GM21526 (cell line): Measurements from ENCODE around the gene PLAAT1.

Source experiments
- ATAC-seq: cut with Tn5 transposase; IDR thresholded peaks from one replicate; pipeline ENCODE4 v1.9.1; 2021; ENCODE audit warnings: moderate library complexity; ENCODE audit not compliant: unreplicated experiment, low FRiP score

The PLAAT1 gene

DNA sequence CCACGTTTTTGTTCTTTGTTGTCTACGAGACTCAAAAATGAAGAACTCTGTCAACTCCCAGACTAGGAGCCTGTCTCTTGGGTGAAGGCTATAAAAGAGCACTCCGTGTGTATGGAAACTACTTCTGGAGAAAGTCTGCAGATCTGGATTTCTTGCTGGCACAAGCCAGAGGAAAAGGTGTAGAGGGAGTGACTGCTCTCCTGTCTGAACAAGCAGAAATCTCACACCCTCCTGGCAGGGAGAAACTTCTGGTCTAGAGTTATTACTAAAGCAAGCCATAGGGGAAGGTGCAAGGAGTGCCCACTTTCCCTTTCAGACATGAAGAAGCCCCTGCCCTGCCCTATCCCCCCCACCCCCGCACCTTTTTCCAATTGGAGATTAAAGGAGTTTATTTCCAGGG, 9.5 kb downstream of the PLAAT1 start:
- ATAC-seq = no peak

DNA sequence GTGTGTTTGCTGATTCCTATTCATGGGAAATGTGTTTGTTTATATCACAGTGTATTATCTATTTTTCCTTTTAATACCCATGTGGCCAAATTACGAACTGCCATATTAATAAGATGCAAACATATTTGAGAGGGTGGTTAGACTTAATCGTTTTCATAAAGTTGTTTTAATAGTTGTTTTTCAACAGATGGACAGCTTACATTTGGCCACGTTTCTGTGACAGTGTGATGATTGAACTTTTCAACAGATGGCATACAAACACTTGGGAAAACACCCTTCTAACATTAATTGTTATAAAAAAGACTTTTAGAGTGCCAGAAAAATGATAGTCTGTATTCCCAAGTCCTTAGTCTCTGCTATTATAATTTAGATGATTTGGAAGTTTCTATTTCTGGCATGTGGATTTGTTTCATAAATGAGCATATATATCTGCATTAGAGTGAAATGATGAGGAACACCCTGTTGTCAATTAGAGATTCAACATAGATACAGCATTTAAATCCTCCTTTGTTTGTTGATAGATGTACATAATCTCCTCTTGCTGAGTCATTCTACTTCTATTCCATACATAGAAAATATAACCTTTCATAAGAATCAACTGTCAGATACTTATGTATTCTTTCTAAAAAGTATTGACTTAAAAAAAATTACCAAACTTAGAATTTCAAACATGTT, 13.1 kb downstream of the PLAAT1 start:
- ATAC-seq = no peak

DNA sequence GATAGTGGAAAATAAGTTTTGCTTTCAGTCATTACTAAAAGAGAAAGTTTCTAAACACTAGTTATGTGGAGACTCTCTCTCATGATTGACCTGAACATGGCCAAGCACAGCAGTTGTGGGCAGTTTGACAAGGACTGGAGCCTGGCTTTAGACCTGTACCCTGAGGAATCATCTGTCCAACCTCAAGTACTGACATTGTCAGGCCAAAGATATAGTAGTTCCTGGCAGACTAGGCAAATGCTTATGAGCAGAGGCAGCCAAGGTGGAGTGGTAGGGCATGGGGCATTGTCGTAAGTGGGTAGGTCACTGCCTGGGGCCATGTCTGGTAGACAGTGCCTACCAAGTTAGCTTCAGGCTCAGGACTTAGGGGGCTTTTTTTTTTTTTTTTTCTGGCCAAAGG, 20.9 kb downstream of the PLAAT1 start:
- ATAC-seq = no peak

DNA sequence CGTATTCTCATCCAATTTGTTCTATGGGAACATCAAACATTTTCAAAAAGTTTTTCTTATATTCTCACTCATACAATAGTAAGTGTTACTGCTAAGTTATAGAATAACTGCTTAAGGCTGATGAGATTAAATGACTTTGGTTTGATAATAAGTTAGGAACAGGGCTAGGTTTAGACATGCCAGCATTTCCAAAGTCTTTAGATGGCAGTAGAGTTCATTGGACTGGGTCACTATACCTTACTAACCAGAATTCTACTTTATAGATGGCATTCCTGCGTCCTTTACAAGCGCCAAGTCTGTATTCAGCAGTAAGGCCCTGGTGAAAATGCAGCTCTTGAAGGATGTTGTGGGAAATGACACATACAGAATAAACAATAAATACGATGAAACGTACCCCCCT, 21.7 kb downstream of the PLAAT1 start:
- no peak for ATAC-seq

DNA sequence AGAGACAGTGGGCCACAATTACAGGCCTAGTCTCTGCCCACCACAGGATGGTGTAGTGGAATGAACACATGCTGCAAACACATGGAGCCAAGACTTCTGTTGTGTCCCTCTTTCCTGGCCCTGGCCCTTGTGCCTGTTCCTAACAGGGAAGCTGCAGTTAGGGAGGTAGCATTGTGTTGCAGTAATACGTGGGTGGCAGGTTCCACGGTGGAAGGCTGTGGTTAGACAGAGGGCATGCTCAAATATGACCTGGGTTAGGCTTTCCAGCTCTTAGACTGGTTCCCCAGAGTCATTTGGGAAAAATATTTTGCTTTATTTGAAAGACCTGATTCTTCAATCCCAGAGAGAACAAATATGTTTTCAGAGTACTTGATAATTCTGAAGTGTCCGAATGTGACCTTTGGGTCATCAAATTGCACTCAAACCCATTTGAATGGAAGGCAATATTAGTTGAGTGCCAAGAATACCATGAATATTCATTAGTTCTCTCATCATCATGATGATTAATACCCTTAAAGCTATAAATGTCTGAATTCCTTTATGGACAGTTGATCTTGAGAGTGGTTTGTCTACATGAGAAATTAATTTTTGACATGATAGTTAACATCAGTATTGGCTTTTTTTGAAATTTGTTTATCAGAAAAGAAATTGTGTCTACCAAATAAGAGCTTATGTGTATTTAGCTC, 28.5 kb downstream of the PLAAT1 start:
- no peak for ATAC-seq

DNA sequence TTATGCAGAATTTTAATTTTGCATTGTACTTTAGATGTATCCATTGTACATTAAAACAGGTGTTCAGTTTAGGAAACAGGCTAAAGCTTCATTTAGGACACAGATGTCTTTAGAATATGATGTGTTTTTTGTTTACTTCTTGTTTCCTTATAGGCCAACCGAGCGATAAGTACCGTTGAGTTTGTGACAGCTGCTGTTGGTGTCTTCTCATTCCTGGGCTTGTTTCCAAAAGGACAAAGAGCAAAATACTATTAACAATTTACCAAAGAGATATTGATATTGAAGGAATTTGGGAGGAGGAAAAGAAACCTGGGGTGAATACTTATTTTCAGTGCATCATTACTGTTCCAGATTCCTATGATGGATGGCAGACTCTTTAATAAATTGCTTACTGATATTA, 29.4 kb downstream of the PLAAT1 start:
- no peak for ATAC-seq

DNA sequence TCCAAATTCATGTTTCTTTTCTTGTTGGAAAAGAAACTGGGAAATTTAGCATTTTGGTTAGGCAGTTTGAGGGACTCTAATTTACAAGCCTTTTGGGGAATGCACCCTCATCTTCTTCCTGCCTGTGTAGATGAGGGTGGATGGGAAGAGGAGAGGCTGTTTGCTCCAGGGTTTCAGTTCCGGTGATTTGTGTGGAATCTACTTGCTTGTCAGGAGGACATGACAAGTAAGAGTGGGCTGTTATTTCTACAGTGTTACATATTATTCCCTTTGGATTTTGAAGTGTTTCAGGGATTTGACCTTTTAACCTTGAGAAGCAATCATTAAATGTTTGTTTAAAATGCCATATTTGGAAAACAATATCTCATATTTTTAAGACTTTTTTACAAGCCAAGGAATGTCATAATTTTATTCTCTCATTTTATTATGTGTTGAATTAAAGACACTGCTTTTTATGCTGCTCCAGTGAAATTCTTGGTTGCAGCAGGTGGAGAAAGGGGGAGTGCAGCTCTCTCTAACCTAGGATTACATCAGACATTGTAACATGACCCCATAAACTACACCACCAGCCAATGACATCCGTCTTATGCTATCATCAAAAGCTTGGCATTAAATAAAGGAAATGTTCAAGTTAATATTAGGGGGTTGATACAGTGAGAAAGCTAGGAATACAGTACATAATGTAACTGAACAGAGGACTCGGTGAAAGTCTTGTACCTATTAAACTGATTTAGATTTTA, 30.2 kb downstream of the PLAAT1 start:
- ATAC-seq = no peak

DNA sequence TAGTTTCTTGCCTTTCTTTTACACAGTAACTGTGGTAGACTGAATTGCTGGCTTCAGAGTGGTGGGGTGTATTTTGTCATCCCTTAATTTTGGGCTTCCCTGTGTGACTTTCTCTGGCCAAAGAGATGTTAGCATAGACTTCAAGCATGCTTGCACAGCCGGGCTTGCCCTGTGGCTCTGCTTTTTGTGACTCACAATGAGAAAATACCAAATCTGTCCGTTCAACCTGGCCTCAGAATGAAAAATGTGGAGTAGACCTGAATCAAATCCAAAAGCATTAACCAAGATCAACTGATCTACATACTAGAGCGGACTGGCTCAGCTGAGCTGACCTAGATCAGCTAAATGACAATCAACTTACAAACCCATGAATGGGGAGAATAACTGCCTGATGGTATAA, 51.4 kb downstream of the PLAAT1 start:
- ATAC-seq = no peak

DNA sequence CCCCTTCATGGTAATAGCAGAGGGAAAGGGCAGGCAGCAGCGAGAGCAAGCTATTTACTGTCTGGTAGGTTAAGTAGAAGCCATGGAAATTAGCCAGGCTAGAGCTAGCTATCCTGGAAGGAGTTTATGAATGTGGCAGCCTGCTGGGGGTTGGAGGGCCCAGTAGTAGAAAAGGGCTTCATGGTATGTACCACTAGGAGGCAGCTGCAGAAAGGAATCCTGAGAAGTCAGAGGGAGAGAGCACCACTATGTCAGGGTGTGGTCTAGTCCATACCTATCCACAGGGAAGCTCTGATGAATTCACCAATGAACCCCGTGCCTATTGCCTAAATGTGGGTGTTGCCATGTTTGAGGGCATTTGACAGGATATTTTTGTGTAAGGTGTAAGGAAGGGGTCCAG, 55.0 kb downstream of the PLAAT1 start:
- ATAC-seq = no peak

DNA sequence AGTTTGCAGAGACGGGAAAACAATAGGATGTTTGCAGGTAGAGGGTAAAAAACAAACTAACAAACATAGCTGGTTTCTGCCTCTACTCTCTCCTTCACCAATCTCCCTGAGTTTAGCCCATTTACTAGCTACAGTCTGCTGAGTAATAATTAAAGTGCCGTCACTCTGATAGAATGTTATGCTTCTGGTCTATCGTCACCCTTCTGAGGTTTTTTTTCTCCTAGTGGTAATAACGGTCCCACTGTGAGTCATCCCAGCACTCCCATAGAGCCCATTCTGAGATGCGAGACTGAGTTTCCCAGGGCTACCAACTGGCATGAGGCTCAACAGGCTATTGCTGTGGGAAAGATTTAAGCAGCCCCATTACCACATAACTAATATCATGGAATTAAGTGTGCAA, 56.4 kb downstream of the PLAAT1 start:
- ATAC-seq = peak; percentile 56

DNA sequence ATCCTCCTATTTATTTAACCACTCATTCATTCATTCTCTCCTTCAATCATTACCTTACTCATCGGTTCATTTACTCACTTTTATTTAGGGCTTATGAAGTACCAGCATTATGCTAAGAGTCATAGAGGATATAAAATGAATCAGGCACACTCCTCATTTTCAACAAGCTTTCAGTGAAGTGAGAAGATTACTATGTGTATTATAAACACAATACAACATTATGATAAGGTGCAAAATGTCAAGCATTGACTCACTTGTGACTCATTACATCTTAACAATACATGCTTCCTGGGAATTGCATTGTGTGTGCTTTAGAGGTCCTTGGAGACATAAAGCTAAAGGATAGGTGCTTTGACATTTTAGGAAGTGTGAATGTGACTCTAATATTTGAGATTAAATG, 60.4 kb downstream of the PLAAT1 start:
- no peak for ATAC-seq

DNA sequence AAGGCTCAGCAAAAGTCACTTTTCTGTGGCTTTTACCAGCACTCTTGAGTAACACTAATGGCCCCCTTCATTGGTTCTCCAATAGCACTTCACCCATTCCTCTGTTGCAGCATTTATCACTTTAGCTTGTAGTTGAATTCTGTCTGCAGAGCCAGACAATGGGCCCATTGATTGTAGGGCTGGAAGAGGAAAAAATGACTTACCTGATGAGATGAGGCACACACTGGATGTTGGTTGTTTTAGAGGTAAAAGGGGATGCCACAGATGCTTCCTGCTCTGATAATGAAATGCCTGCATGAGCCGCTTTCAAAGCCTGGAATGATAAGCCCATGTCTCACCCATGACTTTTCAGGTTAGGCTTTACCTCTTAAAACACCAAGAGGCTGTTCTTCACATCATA, 64.3 kb downstream of the PLAAT1 start:
- ATAC-seq = no peak

DNA sequence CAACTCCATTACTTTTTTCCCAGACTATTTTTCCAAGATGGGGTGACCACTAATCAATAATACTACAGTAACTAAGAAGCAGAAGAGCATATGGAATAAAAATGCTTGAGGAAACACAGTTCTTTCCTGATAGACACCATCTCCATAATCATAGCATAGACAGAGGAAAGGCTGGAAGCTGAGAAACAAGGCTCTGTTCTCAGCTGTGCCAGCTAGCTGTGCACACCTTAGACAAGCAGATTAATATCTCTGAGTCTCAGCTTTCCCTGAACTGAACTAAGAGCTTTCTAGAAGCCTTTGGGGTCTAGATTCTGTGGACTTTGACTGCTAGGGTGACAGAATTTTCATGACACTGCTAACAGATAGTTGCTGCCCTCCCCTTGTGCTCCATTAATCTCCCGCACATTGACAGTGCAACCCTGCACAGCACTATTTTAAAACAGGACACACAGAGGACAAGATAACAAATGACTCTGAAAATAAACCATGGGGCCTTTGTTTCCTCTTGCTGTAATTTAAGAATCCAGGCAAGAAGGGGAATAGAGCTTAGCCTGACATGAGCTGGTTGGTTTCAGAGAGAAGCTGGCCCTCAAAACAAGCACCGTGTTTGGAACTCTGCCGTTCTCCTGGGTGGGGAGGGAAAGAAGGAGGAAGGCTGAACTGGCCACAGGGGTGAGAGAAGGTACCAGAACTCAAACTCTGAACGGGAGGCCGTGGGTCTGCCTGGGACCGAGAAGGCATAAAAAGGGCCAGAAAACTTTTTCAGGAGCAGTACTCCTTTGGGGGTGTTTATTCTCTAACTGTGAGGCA, 70.1 kb downstream of the PLAAT1 start:
- ATAC-seq = no peak

DNA sequence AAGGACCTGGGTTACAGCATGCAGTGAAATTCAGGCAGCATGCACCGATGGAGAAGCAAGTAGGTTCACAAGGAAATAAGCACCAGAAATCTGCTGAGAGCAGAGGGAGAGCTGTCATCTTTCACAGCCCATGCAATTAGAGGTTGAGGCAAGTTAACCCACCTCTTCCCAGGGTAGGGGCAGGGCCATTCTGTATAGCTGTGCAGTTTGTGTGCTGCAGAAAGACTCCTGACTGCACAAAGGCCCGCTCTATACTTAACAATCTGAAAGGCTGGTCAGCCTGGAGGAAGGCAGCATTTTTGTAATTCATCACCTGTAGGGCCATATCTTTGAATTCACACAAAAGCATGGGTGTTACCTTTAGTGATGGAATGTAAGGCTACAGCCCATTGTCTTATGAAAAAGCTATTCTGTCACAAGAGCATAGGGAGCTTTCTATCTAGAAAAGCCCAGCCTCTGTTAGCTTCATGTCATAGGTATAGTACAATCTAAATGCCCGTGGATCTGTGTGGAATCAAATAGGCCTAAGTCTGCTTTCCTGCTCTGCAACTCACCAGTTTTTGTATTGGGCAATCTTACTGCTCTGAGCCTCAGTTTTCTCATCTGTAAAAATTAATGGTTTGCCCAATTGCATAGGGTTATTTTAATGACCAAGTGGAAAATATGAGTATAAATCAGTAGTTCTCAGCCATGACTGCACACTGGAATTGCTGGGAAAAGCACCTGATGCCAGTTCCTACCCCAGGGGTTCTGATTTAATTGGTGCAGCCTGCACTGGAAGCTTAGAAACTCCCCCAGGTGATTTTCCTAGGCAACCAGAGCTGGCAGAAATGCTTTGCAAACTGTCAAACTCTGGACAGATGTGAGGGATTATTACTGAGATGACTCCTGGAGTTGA, 72.3 kb downstream of the PLAAT1 start:
- ATAC-seq = no peak

DNA sequence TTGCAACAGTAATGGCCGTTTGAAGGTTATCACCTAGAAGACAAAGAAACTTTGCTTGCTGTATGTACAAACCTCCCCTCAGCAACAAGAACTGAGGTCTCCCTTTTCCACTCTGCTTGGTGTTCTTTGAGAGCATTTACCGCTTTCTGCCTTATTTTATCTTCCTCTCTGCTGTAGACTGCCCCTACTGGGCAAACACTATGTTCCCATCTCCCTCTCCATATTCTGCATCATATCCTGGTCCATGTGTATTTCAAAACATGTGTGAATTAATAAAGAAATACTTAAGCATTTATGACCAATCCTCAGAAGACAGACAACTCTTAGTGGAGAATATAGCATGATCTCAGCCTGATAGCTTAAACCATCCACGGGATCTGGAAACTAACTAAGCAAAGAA, 73.1 kb downstream of the PLAAT1 start:
- no peak for ATAC-seq

DNA sequence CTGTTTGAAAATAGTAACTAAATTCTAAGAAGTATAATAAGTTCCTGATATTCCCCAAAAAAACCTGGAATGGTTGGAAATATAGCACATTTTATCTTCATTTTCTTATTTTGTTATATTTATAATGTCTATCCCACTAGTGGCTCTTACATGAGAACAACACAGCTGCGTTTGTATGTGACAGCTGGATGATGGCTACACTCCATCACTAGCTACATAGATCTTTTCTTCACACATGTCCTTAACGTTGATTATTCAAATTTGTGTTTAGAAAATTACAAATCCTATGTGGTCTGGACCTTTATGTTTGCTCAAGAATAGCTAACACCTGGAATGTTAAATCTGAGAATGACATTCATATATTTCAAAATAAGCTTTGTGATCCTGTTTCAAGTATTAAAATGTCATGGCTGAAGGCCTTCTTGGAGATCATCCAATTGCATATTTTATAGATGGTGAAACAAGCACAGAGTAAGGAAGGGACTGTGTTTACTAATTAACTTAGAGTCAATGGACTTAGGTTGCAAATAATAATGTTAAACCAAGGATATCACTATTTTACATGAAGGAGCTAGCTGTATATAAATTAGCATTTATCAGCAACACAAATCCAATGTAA, 76.8 kb downstream of the PLAAT1 start:
- no peak for ATAC-seq
